HepG2 (cell line): ENCODE results near the gene SH3PXD2A. TPM values are rescaled to one million over a fixed set of nuclear protein-coding genes. Genes with fewer than 3 reads are reported as not detected.

Experiments
- EEA1 ChIP-seq: sonication (generic); formaldehyde crosslinking; IDR thresholded peaks from 2 replicates; pipeline ENCODE4 v1.5.1; 2020; ENCODE audit warnings: mild to moderate bottlenecking, missing genetic modification reagents, borderline replicate concordance
- IRF1 ChIP-seq: sonication (generic); formaldehyde crosslinking; IDR thresholded peaks from 2 replicates; pipeline ENCODE4 v1.4.0; 2020; ENCODE audit warnings: low read depth, mild to moderate bottlenecking, missing genetic modification reagents
- ISL2 ChIP-seq: sonication (generic); formaldehyde crosslinking; IDR thresholded peaks from 2 replicates; pipeline ENCODE4 v1.5.0; 2020; ENCODE audit warnings: missing genetic modification reagents
- POLR2A ChIP-seq, 2 experiments: IDR thresholded peaks; 2 replicates each; pipeline ENCODE4 v1.6.1; 2011; ENCODE audit warnings: low read depth in 2 of 2, low read length in 2 of 2, mild to moderate bottlenecking in 1 of 2, moderate library complexity in 1 of 2; ENCODE audit not compliant: insufficient read depth in 1 of 2
- RAD21 ChIP-seq: fragments of 450-650 bp; formaldehyde crosslinking; IDR thresholded peaks from 2 replicates; pipeline ENCODE4 v1.5.0; 2020; ENCODE audit warnings: mild to moderate bottlenecking
- RERE ChIP-seq: IDR thresholded peaks from 2 replicates; pipeline ENCODE4 v1.6.1; 2016; ENCODE audit warnings: low read depth, missing genetic modification reagents, missing compliant biosample characterization
- RXRA ChIP-seq: sonication (generic); formaldehyde crosslinking; IDR thresholded peaks from 2 replicates; pipeline ENCODE4 v1.5.1; 2020; ENCODE audit warnings: missing genetic modification reagents
- STAG1 ChIP-seq: sonication (generic); formaldehyde crosslinking; IDR thresholded peaks from 2 replicates; pipeline ENCODE4 v1.4.0; 2020; ENCODE audit warnings: missing genetic modification reagents
- THRA ChIP-seq: sonication (generic); formaldehyde crosslinking; IDR thresholded peaks from 2 replicates; pipeline ENCODE4 v1.4.0; 2020; ENCODE audit warnings: missing genetic modification reagents, borderline replicate concordance
- UBTF ChIP-seq: sonication (generic); formaldehyde crosslinking; IDR thresholded peaks from 2 replicates; pipeline ENCODE4 v1.4.0; 2020; ENCODE audit warnings: mild to moderate bottlenecking, missing genetic modification reagents
- ZBTB39 ChIP-seq: sonication (generic); formaldehyde crosslinking; IDR thresholded peaks from 2 replicates; pipeline ENCODE4 v1.5.0; 2020; ENCODE audit warnings: missing genetic modification reagents
- ZFP91 ChIP-seq: sonication (generic); formaldehyde crosslinking; IDR thresholded peaks from 2 replicates; pipeline ENCODE4 v1.9.0; 2022; ENCODE audit warnings: missing genetic modification reagents, mild to moderate bottlenecking, borderline replicate concordance
- ZNF317 ChIP-seq: sonication (generic); formaldehyde crosslinking; IDR thresholded peaks from 2 replicates; pipeline ENCODE4 v1.5.0; 2020; ENCODE audit warnings: mild to moderate bottlenecking, missing genetic modification reagents
- ZNF547 ChIP-seq: sonication (generic); formaldehyde crosslinking; IDR thresholded peaks from 2 replicates; pipeline ENCODE4 v1.5.1; 2020; ENCODE audit warnings: mild to moderate bottlenecking, missing genetic modification reagents
- polyA plus RNA-seq, 8 experiments: library from polyadenylated mRNA; depleted of rRNA in 3 of 8; stranded (reverse) in 7 of 8; unstranded in 1 of 8; fragments of >200 nt; fragmentation: Illumina TruSeq in 4 of 8; extraction: Trizol in 4 of 8; gene quantifications; 2 replicates each; pipeline versions ENCODE4 v1.2.1 to v1.2.3, GENCODE V29; 2011 to 2016; ENCODE audit warnings: low read depth in 4 of 8, missing spikeins in 1 of 8, mixed read lengths in 1 of 8; ENCODE audit not compliant: insufficient read depth in 1 of 8
- total RNA-seq, 5 experiments: library from RNA; depleted of rRNA; stranded (reverse); fragments of >200 nt; fragmentation: Illumina TruSeq; extraction: Trizol; gene quantifications; 2 replicates each; pipeline ENCODE4 v1.2.3, GENCODE V29; 2016; ENCODE audit warnings: low read depth in 1 of 5

SH3PXD2A gene
- total and polyA plus RNA-seq, 2 of the 13 experiments (the other 11 are each of a cell fraction or from before 2014, with no cell fraction given), result 11.1 to 11.3 TPM

- TF ChIP-seq ZFP91 (CRISPR knock-in tag), result peak; percentile 26; the same call in 1 of the 2 replicates
- peak; percentile 72 for TF ChIP-seq STAG1 (CRISPR knock-in tag)
- TF ChIP-seq ZBTB39, result 0 out of 2 replicates have a peak, but pooled peaks have one; percentile 24
- TF ChIP-seq RAD21 (CRISPR knock-in tag), result peak; percentile 64
- TF ChIP-seq IRF1 (CRISPR knock-in tag), result no peak
- no peak for TF ChIP-seq UBTF (CRISPR knock-in tag)
- TF ChIP-seq EEA1 (CRISPR knock-in tag), result no peak
- 0 out of 4 replicates have a peak, but pooled peaks of 1 of the 2 experiments have one; percentile 18 for TF ChIP-seq POLR2A (IDR thresholded peaks at IDR 0.05; ENCODE audit: insufficient read depth in 1 of 2, low read depth in 2 of 2, low read length in 2 of 2)
- TF ChIP-seq THRA, result peak; percentile 64; the same call in 1 of the 2 replicates
- 0 out of 2 replicates have a peak, but pooled peaks have one; percentile 11 for TF ChIP-seq RXRA (CRISPR knock-in tag)
- TF ChIP-seq ZNF547 (CRISPR knock-in tag), result no peak
- no peak for TF ChIP-seq ZNF317 (CRISPR knock-in tag)
- TF ChIP-seq RERE (CRISPR knock-in tag), result no peak
- TF ChIP-seq ISL2 (CRISPR knock-in tag), result no peak
These were observed 263.0 kb downstream of the SH3PXD2A start (continued) for GRCh38 chr10:103592186-103593021.
